CD8-positive, alpha-beta memory T cell (primary cell): ENCODE data around the gene ITSN1. TPM values are rescaled to one million over a fixed set of nuclear protein-coding genes. Genes with fewer than 3 reads are reported as not detected.

Experiments used
- CTCF ChIA-PET: fragments of 350-600 bp; sonication (Branson Sonifier 250); formaldehyde crosslinking; loops from one replicate; lab custom pipeline; 2021; ENCODE audit warnings: antibody characterized with exemption; lab: Charles Lee
- POLR2A ChIA-PET: fragments of 350-600 bp; sonication (Branson Sonifier 250); formaldehyde crosslinking; loops from one replicate; lab custom pipeline; 2021; ENCODE audit warnings: antibody characterized with exemption; lab: Charles Lee
- DNase-seq, 5 donors: peaks; one replicate each; pipeline versions ENCODE4 v3.0.0 to v3.0.0-alpha.2; 2020 to 2022; ENCODE audit warnings: mixed read lengths in 1 of 5
- H3K27ac ChIP-seq: one replicate; pipeline ENCODE4 v1.7.0; 2013; ENCODE audit warnings: low read depth, mild to moderate bottlenecking, low read length, moderate library complexity
- H3K27me3 ChIP-seq: 2 replicates; pipeline ENCODE4 v1.7.0; 2013; ENCODE audit warnings: low read length, mild to moderate bottlenecking; ENCODE audit not compliant: insufficient read depth, poor library complexity, severe bottlenecking
- H3K36me3 ChIP-seq: 2 replicates; pipeline ENCODE4 v1.7.0; 2013; ENCODE audit warnings: mild to moderate bottlenecking, low read length, moderate library complexity; ENCODE audit not compliant: insufficient read depth
- H3K4me1 ChIP-seq: 2 replicates; pipeline ENCODE4 v1.7.0; 2013; ENCODE audit warnings: mild to moderate bottlenecking, low read length, moderate library complexity; ENCODE audit not compliant: insufficient read depth
- H3K4me3 ChIP-seq: 2 replicates; pipeline ENCODE4 v1.7.0; 2013; ENCODE audit warnings: mild to moderate bottlenecking, low read length
- H3K9me3 ChIP-seq: 2 replicates; pipeline ENCODE4 v1.7.0; 2013; ENCODE audit warnings: mild to moderate bottlenecking, low read length
- H3K27ac Mint-ChIP-seq, 8 donors: one replicate each; pipeline ENCODE4 v1.8.0; 2020 to 2021; ENCODE audit warnings: mixed read lengths in 8 of 8, mild to moderate bottlenecking in 6 of 8, inconsistent platforms in 3 of 8, moderate library complexity in 3 of 8
- H3K27me3 Mint-ChIP-seq, 2 donors: one replicate each; pipeline ENCODE4 v1.8.0; 2020 to 2021; ENCODE audit warnings: mixed read lengths in 2 of 2, mild to moderate bottlenecking in 1 of 2, moderate library complexity in 1 of 2
- H3K36me3 Mint-ChIP-seq, 3 donors: one replicate each; pipeline ENCODE4 v1.8.0; 2020 to 2021; ENCODE audit warnings: mixed read lengths in 3 of 3, inconsistent platforms in 1 of 3, mild to moderate bottlenecking in 1 of 3
- H3K4me1 Mint-ChIP-seq, 3 donors: one replicate each; pipeline ENCODE4 v1.8.0; 2020 to 2021; ENCODE audit warnings: mixed read lengths in 3 of 3, inconsistent platforms in 1 of 3, mild to moderate bottlenecking in 1 of 3
- H3K4me3 Mint-ChIP-seq, 7 donors: one replicate each; pipeline ENCODE4 v1.8.0; 2020 to 2021; ENCODE audit warnings: mixed read lengths in 7 of 7, mild to moderate bottlenecking in 6 of 7, moderate library complexity in 4 of 7, inconsistent platforms in 2 of 7
- H3K9me3 Mint-ChIP-seq, 5 donors: one replicate each; pipeline ENCODE4 v1.8.0; 2020 to 2022; ENCODE audit warnings: mixed read lengths in 5 of 5, mild to moderate bottlenecking in 3 of 5, moderate library complexity in 2 of 5, inconsistent platforms in 1 of 5
- polyA plus RNA-seq: library from polyadenylated mRNA; unstranded; fragments of 300-500 nt; fragmentation: Illumina TruSeq; gene quantifications from one replicate; pipeline ENCODE4 v1.2.3, GENCODE V29; 2021
- total RNA-seq, 2 experiments: library from RNA; stranded (reverse); gene quantifications; one replicate each; pipeline ENCODE4 v1.2.3, GENCODE V29; 2021

Gene ITSN1
- total and polyA plus RNA-seq, 3 experiments from 2014 or later = 2.7 to 5.5 (median 4.9) TPM

GRCh38 chr21:33761441-33762036 lies 119.2 kb downstream of the ITSN1 start:
- Mint-ChIP-seq H3K4me3 (no peak overlapping the region), H3K27me3 (peaks cover 2 to 3% of the 10 kb centered on the region in 2 donors), H3K27ac (no peak overlapping the region), H3K36me3 (peaks cover 0 to 5% (median 4%) of the 10 kb centered on the region in 3 donors), H3K9me3 (no peaks in the 10 kb centered on the region), H3K4me1 (no peaks in the 10 kb centered on the region)
- H3K4me3 ChIP-seq = no peak overlapping the region
- POLR2A ChIA-PET = no interaction called here
- peak overlapping the region; percentile 7 for H3K27ac ChIP-seq
- no peaks in the 10 kb centered on the region for H3K4me1 ChIP-seq
- CTCF ChIA-PET = no interaction called here
- H3K36me3 ChIP-seq = no peaks in the 10 kb centered on the region
- H3K27me3 ChIP-seq = no peaks in the 10 kb centered on the region
- no peaks in the 10 kb centered on the region for H3K9me3 ChIP-seq
- DNase-seq = no peak

- Mint-ChIP-seq H3K9me3 (no peaks in the 10 kb centered on the region), H3K4me1 (no peaks in the 10 kb centered on the region), H3K36me3 (peaks cover 0 to 5% (median 4%) of the 10 kb centered on the region in 3 donors), H3K27ac (no peak overlapping the region), H3K4me3 (no peak overlapping the region), H3K27me3 (peaks cover 2 to 3% of the 10 kb centered on the region in 2 donors)
- POLR2A ChIA-PET = no interaction called here
- CTCF ChIA-PET = interaction anchor here (0.9 kb wide), 1 partner anchor 21 kb away, joined by 3 read pairs; no protein-coding TSS in a partner anchor
- Histone ChIP-seq H3K9me3 (no peaks in the 10 kb centered on the region), H3K4me3 (no peak overlapping the region), H3K4me1 (no peaks in the 10 kb centered on the region), H3K27me3 (no peaks in the 10 kb centered on the region), H3K36me3 (no peaks in the 10 kb centered on the region), H3K27ac (no peak overlapping the region)
- no peak for DNase-seq
These were observed 120.7 kb downstream of the ITSN1 start for GRCh38 chr21:33762803-33763581.

GRCh38 chr21:33763582-33763899 lies 121.2 kb downstream of the ITSN1 start:
- Histone ChIP-seq H3K4me1 (no peaks in the 10 kb centered on the region), H3K27me3 (no peaks in the 10 kb centered on the region), H3K36me3 (no peaks in the 10 kb centered on the region), H3K9me3 (no peaks in the 10 kb centered on the region), H3K27ac (no peak overlapping the region), H3K4me3 (no peak overlapping the region)
- no peaks in the 10 kb centered on the region for H3K9me3 Mint-ChIP-seq
- POLR2A ChIA-PET = no interaction called here
- H3K4me3 Mint-ChIP-seq = no peak overlapping the region
- H3K36me3 Mint-ChIP-seq = peaks cover 0 to 5% (median 2%) of the 10 kb centered on the region in 3 donors
- H3K27ac Mint-ChIP-seq = no peak overlapping the region
- CTCF ChIA-PET = no interaction called here
- H3K4me1 Mint-ChIP-seq = no peaks in the 10 kb centered on the region
- H3K27me3 Mint-ChIP-seq = peaks cover 2 to 3% of the 10 kb centered on the region in 2 donors
- no peak for DNase-seq

- ChIA-PET POLR2A (no interaction called here), CTCF (no interaction called here)
- Mint-ChIP-seq H3K27me3 (peaks cover 3% of the 10 kb centered on the region in 2 donors), H3K36me3 (peaks cover 2 to 11% (median 5%) of the 10 kb centered on the region in 3 donors), H3K4me3 (no peak overlapping the region), H3K9me3 (no peaks in the 10 kb centered on the region), H3K4me1 (no peaks in the 10 kb centered on the region), H3K27ac (no peak overlapping the region)
- DNase-seq = no peak
- Histone ChIP-seq H3K27me3 (no peaks in the 10 kb centered on the region), H3K4me3 (no peak overlapping the region), H3K9me3 (no peaks in the 10 kb centered on the region), H3K4me1 (no peaks in the 10 kb centered on the region), H3K36me3 (no peaks in the 10 kb centered on the region), H3K27ac (no peak overlapping the region)
These were observed 124.9 kb downstream of the ITSN1 start for GRCh38 chr21:33767236-33767635.

GRCh38 chr21:33767960-33768359 lies 125.7 kb downstream of the ITSN1 start:
- no peaks in the 10 kb centered on the region for H3K27me3 ChIP-seq
- no peak for DNase-seq
- Mint-ChIP-seq H3K4me3 (no peak overlapping the region), H3K27me3 (peaks cover 3% of the 10 kb centered on the region in 2 donors), H3K36me3 (peaks cover 2 to 11% (median 5%) of the 10 kb centered on the region in 3 donors), H3K9me3 (no peaks in the 10 kb centered on the region), H3K4me1 (no peaks in the 10 kb centered on the region), H3K27ac (no peak overlapping the region)
- no peak overlapping the region for H3K27ac ChIP-seq
- H3K4me1 ChIP-seq = no peaks in the 10 kb centered on the region
- H3K9me3 ChIP-seq = no peaks in the 10 kb centered on the region
- ChIA-PET POLR2A (no interaction called here), CTCF (no interaction called here)
- no peaks in the 10 kb centered on the region for H3K36me3 ChIP-seq
- no peak overlapping the region for H3K4me3 ChIP-seq

GRCh38 chr21:33769057-33769456 lies 126.8 kb downstream of the ITSN1 start:
- peaks cover 0 to 6% (median 5%) of the 10 kb centered on the region in 3 donors for H3K36me3 Mint-ChIP-seq
- no peak overlapping the region for H3K27ac Mint-ChIP-seq
- peaks cover 0 to 3% of the 10 kb centered on the region in 2 donors for H3K27me3 Mint-ChIP-seq
- no peak overlapping the region for H3K4me3 Mint-ChIP-seq
- no peaks in the 10 kb centered on the region for H3K9me3 ChIP-seq
- H3K4me1 Mint-ChIP-seq = no peaks in the 10 kb centered on the region
- no peak overlapping the region for H3K4me3 ChIP-seq
- POLR2A ChIA-PET = no interaction called here
- CTCF ChIA-PET = no interaction called here
- H3K27ac ChIP-seq = no peak overlapping the region
- H3K9me3 Mint-ChIP-seq = no peaks in the 10 kb centered on the region
- no peaks in the 10 kb centered on the region for H3K36me3 ChIP-seq
- no peak for DNase-seq
- no peaks in the 10 kb centered on the region for H3K27me3 ChIP-seq
- H3K4me1 ChIP-seq = no peaks in the 10 kb centered on the region

GRCh38 chr21:33770542-33770941 lies 128.2 kb downstream of the ITSN1 start:
- ChIA-PET CTCF (no interaction called here), POLR2A (no interaction called here)
- Histone ChIP-seq H3K9me3 (no peaks in the 10 kb centered on the region), H3K4me3 (no peak overlapping the region), H3K36me3 (no peaks in the 10 kb centered on the region), H3K27me3 (no peaks in the 10 kb centered on the region), H3K4me1 (no peaks in the 10 kb centered on the region), H3K27ac (no peak overlapping the region)
- H3K9me3 Mint-ChIP-seq = no peaks in the 10 kb centered on the region
- DNase-seq = no peak
- H3K4me1 Mint-ChIP-seq = no peaks in the 10 kb centered on the region
- H3K27me3 Mint-ChIP-seq = peaks cover 0 to 3% of the 10 kb centered on the region in 2 donors
- H3K27ac Mint-ChIP-seq = no peak overlapping the region
- H3K4me3 Mint-ChIP-seq = no peak overlapping the region
- peaks cover 0 to 6% (median 5%) of the 10 kb centered on the region in 3 donors for H3K36me3 Mint-ChIP-seq

GRCh38 chr21:33771976-33772375 lies 129.7 kb downstream of the ITSN1 start:
- Mint-ChIP-seq H3K27me3 (peaks cover 0 to 3% of the 10 kb centered on the region in 2 donors), H3K36me3 (peaks cover 0 to 6% (median 5%) of the 10 kb centered on the region in 3 donors), H3K4me1 (no peaks in the 10 kb centered on the region), H3K9me3 (no peaks in the 10 kb centered on the region), H3K27ac (no peak overlapping the region), H3K4me3 (no peak overlapping the region)
- no peaks in the 10 kb centered on the region for H3K27me3 ChIP-seq
- no peak overlapping the region for H3K4me3 ChIP-seq
- H3K27ac ChIP-seq = no peak overlapping the region
- ChIA-PET POLR2A (no interaction called here), CTCF (no interaction called here)
- H3K9me3 ChIP-seq = no peaks in the 10 kb centered on the region
- no peaks in the 10 kb centered on the region for H3K4me1 ChIP-seq
- DNase-seq = no peak
- H3K36me3 ChIP-seq = no peaks in the 10 kb centered on the region
